Neural cell (in vitro differentiated cells): ENCODE measurements around the gene LPIN1. TPM values are rescaled to one million over a fixed set of nuclear protein-coding genes. Genes with fewer than 3 reads are reported as not detected.

Experiments
- H2AFZ ChIP-seq: fragments of 200-600, 300-800 bp; sonication (generic), shearing (Covaris generic); 2 replicates; pipeline ENCODE4 v1.6.0; 2014; ENCODE audit warnings: low read depth, mild to moderate bottlenecking, antibody characterized with exemption, low read length, moderate library complexity
- H3F3A ChIP-seq: fragments of 200-600 bp; shearing (Covaris generic); 2 replicates; pipeline ENCODE4 v1.6.1; 2016; ENCODE audit warnings: mild to moderate bottlenecking, moderate library complexity, mixed read lengths, antibody characterized with exemption, low read length; ENCODE audit not compliant: insufficient read depth, poor library complexity, severe bottlenecking
- H3K27ac ChIP-seq: fragments of 200-600, 300-800 bp; sonication (generic), shearing (Covaris generic); 2 replicates; pipeline ENCODE4 v1.5.1; 2014; ENCODE audit warnings: mild to moderate bottlenecking, low read length, moderate library complexity
- H3K27me3 ChIP-seq: fragments of 300-800, 200-600 bp; sonication (generic), shearing (Covaris generic); 2 replicates; pipeline ENCODE4 v1.6.0; 2014; ENCODE audit warnings: mild to moderate bottlenecking, low read depth, low read length, moderate library complexity; ENCODE audit not compliant: insufficient read depth
- H3K36me3 ChIP-seq: fragments of 300-800, 200-600 bp; sonication (generic), shearing (Covaris generic); 2 replicates; pipeline ENCODE4 v1.5.1; 2014; ENCODE audit warnings: mild to moderate bottlenecking, antibody characterized with exemption, low read length, moderate library complexity; ENCODE audit not compliant: insufficient read depth
- H3K4me2 ChIP-seq: fragments of 300-800, 200-600 bp; sonication (generic), shearing (Covaris generic); 2 replicates; pipeline ENCODE4 v1.6.0; 2014; ENCODE audit warnings: mild to moderate bottlenecking, low read length
- H3K4me3 ChIP-seq: fragments of 300-800, 200-600 bp; sonication (generic), shearing (Covaris generic); 2 replicates; pipeline ENCODE4 v1.5.1; 2014; ENCODE audit warnings: mild to moderate bottlenecking, low read length, moderate library complexity
- H3K79me2 ChIP-seq: fragments of 200-600 bp; shearing (Covaris generic); replicated peaks from 2 replicates; pipeline ENCODE4 v1.6.0; 2014; ENCODE audit warnings: mild to moderate bottlenecking, low read length, moderate library complexity; ENCODE audit not compliant: insufficient read depth
- H3K9ac ChIP-seq: fragments of 300-800, 200-600 bp; sonication (generic), shearing (Covaris generic); 2 replicates; pipeline ENCODE4 v1.6.1; 2016; ENCODE audit warnings: mild to moderate bottlenecking, low read length, mixed read lengths
- H3K9me2 ChIP-seq: fragments of 200-600 bp; shearing (Covaris generic); 2 replicates; pipeline ENCODE4 v1.6.1; 2016; ENCODE audit warnings: mild to moderate bottlenecking, low read length, mixed read lengths; ENCODE audit not compliant: insufficient read depth
- H3K9me3 ChIP-seq: fragments of 200-600, 300-800 bp; sonication (generic), shearing (Covaris generic); 2 replicates; pipeline ENCODE4 v1.6.1; 2016; ENCODE audit warnings: mild to moderate bottlenecking, mixed run types, low read length, moderate library complexity, mixed read lengths
- H4K20me1 ChIP-seq: fragments of 200-600 bp; shearing (Covaris generic); 2 replicates; pipeline ENCODE4 v1.6.1; 2016; ENCODE audit warnings: mild to moderate bottlenecking, mixed run types; ENCODE audit not compliant: insufficient read depth
- CTCF ChIP-seq: fragments of 450-650 bp; IDR thresholded peaks from 2 replicates; pipeline ENCODE4 v1.5.1; 2014; ENCODE audit warnings: antibody characterized with exemption, mild to moderate bottlenecking, moderate library complexity; ENCODE audit not compliant: poor library complexity, severe bottlenecking
- EP300 ChIP-seq: fragments of 450-650 bp; conservative IDR thresholded peaks from 2 replicates; pipeline ENCODE4 v1.6.1; 2014; ENCODE audit warnings: antibody characterized with exemption, mild to moderate bottlenecking, moderate library complexity; ENCODE audit not compliant: poor library complexity, severe bottlenecking
- EZH2 ChIP-seq: fragments of 200-600, 300-800 bp; shearing (Covaris generic), sonication (generic); IDR thresholded peaks from 2 replicates; pipeline ENCODE4 v1.6.1; 2014; ENCODE audit warnings: antibody characterized with exemption, low read length, borderline replicate concordance, mild to moderate bottlenecking; ENCODE audit not compliant: insufficient read depth, poor library complexity, severe bottlenecking
- MXI1 ChIP-seq: fragments of 450-650 bp; conservative IDR thresholded peaks from 2 replicates; pipeline ENCODE4 v1.6.1; 2014; ENCODE audit warnings: antibody characterized with exemption, mild to moderate bottlenecking; ENCODE audit not compliant: poor library complexity, severe bottlenecking
- POLR2AphosphoS5 ChIP-seq: IDR thresholded peaks from 2 replicates; pipeline ENCODE4 v1.6.1; 2012
- RAD21 ChIP-seq: fragments of 450-650 bp; conservative IDR thresholded peaks from 2 replicates; pipeline ENCODE4 v1.6.1; 2014; ENCODE audit warnings: antibody characterized with exemption, mild to moderate bottlenecking, moderate library complexity
- REST ChIP-seq: IDR thresholded peaks from 2 replicates; pipeline ENCODE4 v1.6.1; 2012; ENCODE audit warnings: borderline replicate concordance
- SMC3 ChIP-seq: fragments of 450-650 bp; conservative IDR thresholded peaks from 2 replicates; pipeline ENCODE4 v1.6.1; 2014; ENCODE audit warnings: antibody characterized with exemption, mild to moderate bottlenecking, moderate library complexity; ENCODE audit not compliant: poor library complexity
- TAF1 ChIP-seq: IDR thresholded peaks from 2 replicates; pipeline ENCODE4 v1.6.1; 2012; ENCODE audit warnings: low read depth
- polyA plus RNA-seq: library from polyadenylated mRNA; depleted of rRNA; stranded (reverse); fragments of >200 nt; gene quantifications from 2 replicates; pipeline ENCODE4 v1.2.3, GENCODE V29; 2014

Gene LPIN1
- polyA plus RNA-seq, 1 donor from 2014 or later = 47.5 TPM

GRCh38 chr2:11699686-11700670 is 46.5 kb upstream of the LPIN1 start:
- Histone ChIP-seq H3K4me2 (no peak overlapping the region), H4K20me1 (no peaks in the 10 kb centered on the region), H3K36me3 (no peaks in the 10 kb centered on the region), H3F3A (no peaks in the 10 kb centered on the region), H3K27ac (no peak overlapping the region), H3K4me3 (no peak overlapping the region), H3K79me2 (no peaks in the 10 kb centered on the region), H3K9me3 (no peaks in the 10 kb centered on the region), H3K9me2 (no peaks in the 10 kb centered on the region), H2AFZ (no peak overlapping the region), H3K9ac (no peak overlapping the region), H3K27me3 (no peaks in the 10 kb centered on the region)
- TF ChIP-seq SMC3 (no peak), MXI1 (no peak), POLR2AphosphoS5 (no peak), TAF1 (no peak), RAD21 (no peak), EP300 (no peak), EZH2 (no peak), REST (no peak), CTCF (no peak)

GRCh38 chr2:11701206-11701605 is 45.2 kb upstream of the LPIN1 start:
- H3K4me2 ChIP-seq = no peak overlapping the region
- no peak overlapping the region for H3K27ac ChIP-seq
- H2AFZ ChIP-seq = no peak overlapping the region
- no peaks in the 10 kb centered on the region for H3K36me3 ChIP-seq
- no peak overlapping the region for H3K4me3 ChIP-seq
- H3K9ac ChIP-seq = no peak overlapping the region
- no peaks in the 10 kb centered on the region for H3K79me2 ChIP-seq
- H3F3A ChIP-seq = no peaks in the 10 kb centered on the region
- H4K20me1 ChIP-seq = no peaks in the 10 kb centered on the region
- H3K27me3 ChIP-seq = no peaks in the 10 kb centered on the region
- no peaks in the 10 kb centered on the region for H3K9me2 ChIP-seq
- H3K9me3 ChIP-seq = no peaks in the 10 kb centered on the region
- no peak for TF ChIP-seq SMC3
- no peak for TF ChIP-seq REST
- TF ChIP-seq EZH2 = no peak
- no peak for TF ChIP-seq POLR2AphosphoS5
